Measurements from ENCODE around the gene COBL. TPM values are rescaled to one million over a fixed set of nuclear protein-coding genes. Genes with fewer than 3 reads are reported as not detected.

The COBL gene
- total RNA-seq, 2 donors from 2014 or later = 27.5 to 28.3 TPM

GRCh38 chr7:51325261-51325676, 8.7 kb upstream of the COBL start:
- Mint-ChIP-seq H3K27ac (peak overlapping the region; percentile 38), H3K27me3 (ENCODE audit: insufficient read depth) (peaks cover 18% of the 10 kb centered on the region), H3K4me1 (peaks cover 29% of the 10 kb centered on the region), H3K4me3 (no peak overlapping the region), H3K36me3 (ENCODE audit: low read depth) (no peaks in the 10 kb centered on the region), H3K9me3 (no peaks in the 10 kb centered on the region)
- peak; percentile 73 for DNase-seq
- TF ChIP-seq CTCF (conservative IDR thresholded peaks at IDR 0.05) = peak; percentile 27
- Histone ChIP-seq H3K4me3 (ENCODE audit: low read length) (no peak overlapping the region), H3K9ac (ENCODE audit: extremely low read depth, low read length, poor library complexity, severe bottlenecking) (no peak overlapping the region), H3K27ac (ENCODE audit: low read depth, low read length) (no peak overlapping the region), H3K4me1 (ENCODE audit: control insufficient read depth, insufficient read depth, low read length) (peaks cover 7% of the 10 kb centered on the region), H3K36me3 (ENCODE audit: control insufficient read depth, insufficient read depth, low read length) (no peaks in the 10 kb centered on the region), H3K27me3 (ENCODE audit: control insufficient read depth, insufficient read depth, low read length, poor library complexity, severe bottlenecking) (no peaks in the 10 kb centered on the region), H3K9me3 (ENCODE audit: control insufficient read depth, low read length) (no peaks in the 10 kb centered on the region)
- WGBS, 2 experiments (ENCODE audit: insufficient coverage in 1 of 2, insufficient read length in 1 of 2) = 66 to 89% methylated on average over 3 to 6 of the region's 6 CpGs

GRCh38 chr7:51324206-51324898, 7.7 kb upstream of the COBL start:
- Mint-ChIP-seq H3K27ac (no peak overlapping the region), H3K4me3 (no peak overlapping the region), H3K36me3 (ENCODE audit: low read depth) (no peaks in the 10 kb centered on the region), H3K27me3 (ENCODE audit: insufficient read depth) (peaks cover 24% of the 10 kb centered on the region), H3K9me3 (no peaks in the 10 kb centered on the region), H3K4me1 (peaks cover 33% of the 10 kb centered on the region)
- H3K4me3 ChIP-seq (ENCODE audit: low read length) = no peak overlapping the region
- no peak overlapping the region for H3K27ac ChIP-seq (ENCODE audit: low read depth, low read length)
- no peaks in the 10 kb centered on the region for H3K27me3 ChIP-seq (ENCODE audit: control insufficient read depth, insufficient read depth, low read length, poor library complexity, severe bottlenecking)
- H3K36me3 ChIP-seq (ENCODE audit: control insufficient read depth, insufficient read depth, low read length) = no peaks in the 10 kb centered on the region
- TF ChIP-seq CTCF (conservative IDR thresholded peaks at IDR 0.05) = no peak
- 94 to 98% methylated on average over 8 to 11 of the region's 11 CpGs for WGBS, 2 experiments (ENCODE audit: insufficient coverage in 1 of 2, insufficient read length in 1 of 2)
- peaks cover 7% of the 10 kb centered on the region for H3K4me1 ChIP-seq (ENCODE audit: control insufficient read depth, insufficient read depth, low read length)
- DNase-seq = peak; percentile 46
- no peak overlapping the region for H3K9ac ChIP-seq (ENCODE audit: extremely low read depth, low read length, poor library complexity, severe bottlenecking)
- no peaks in the 10 kb centered on the region for H3K9me3 ChIP-seq (ENCODE audit: control insufficient read depth, low read length)

- Histone ChIP-seq H3K27ac (ENCODE audit: low read depth, low read length) (no peak overlapping the region), H3K4me3 (ENCODE audit: low read length) (no peak overlapping the region), H3K4me1 (ENCODE audit: control insufficient read depth, insufficient read depth, low read length) (peaks cover 11% of the 10 kb centered on the region), H3K9ac (ENCODE audit: extremely low read depth, low read length, poor library complexity, severe bottlenecking) (no peak overlapping the region), H3K9me3 (ENCODE audit: control insufficient read depth, low read length) (no peaks in the 10 kb centered on the region), H3K27me3 (ENCODE audit: control insufficient read depth, insufficient read depth, low read length, poor library complexity, severe bottlenecking) (peaks cover 12% of the 10 kb centered on the region), H3K36me3 (ENCODE audit: control insufficient read depth, insufficient read depth, low read length) (no peaks in the 10 kb centered on the region)
- H3K4me1 Mint-ChIP-seq = peaks cover 37% of the 10 kb centered on the region
- no peaks in the 10 kb centered on the region for H3K36me3 Mint-ChIP-seq (ENCODE audit: low read depth)
- WGBS, 2 experiments (ENCODE audit: insufficient coverage in 1 of 2, insufficient read length in 1 of 2) = 84 to 92% methylated on average over 5 to 11 of the region's 11 CpGs
- H3K27ac Mint-ChIP-seq = no peak overlapping the region
- H3K4me3 Mint-ChIP-seq = no peak overlapping the region
- H3K9me3 Mint-ChIP-seq = no peaks in the 10 kb centered on the region
- TF ChIP-seq CTCF (conservative IDR thresholded peaks at IDR 0.05) = no peak
- H3K27me3 Mint-ChIP-seq (ENCODE audit: insufficient read depth) = peaks cover 44% of the 10 kb centered on the region
- peak; percentile 52 for DNase-seq
These were observed 5.4 kb upstream of the COBL start for GRCh38 chr7:51321961-51322515.
